Globus pallidus (tissue), 1 donor: ENCODE results near the gene MRPS24.

ENCODE experiments used
- DNase-seq: peaks from one replicate; pipeline ENCODE4 v3.0.0-alpha.2; 2015; ENCODE audit warnings: low spot score

MRPS24 gene

GRCh38 chr7:43877968-43878864 lies 8.9 kb upstream of the MRPS24 start:
- no peak for DNase-seq

GRCh38 chr7:43876976-43877745 lies 7.8 kb upstream of the MRPS24 start:
- DNase-seq = no peak

GRCh38 chr7:43876241-43876640 lies 6.9 kb upstream of the MRPS24 start:
- DNase-seq = no peak

- no peak for DNase-seq
Observed at GRCh38 chr7:43873300-43873699, 4.0 kb upstream of the MRPS24 start.

- DNase-seq = no peak
Observed at GRCh38 chr7:43872406-43873110, 3.2 kb upstream of the MRPS24 start.

- DNase-seq = no peak
Observed at GRCh38 chr7:43871064-43871463, 1.7 kb upstream of the MRPS24 start.

GRCh38 chr7:43870316-43870715 lies 999 bp upstream of the MRPS24 start:
- no peak for DNase-seq

- DNase-seq = no peak
Observed at GRCh38 chr7:43869867-43870240, 537 bp upstream of the MRPS24 start.

GRCh38 chr7:43868681-43869005 lies 674 bp downstream of the MRPS24 start:
- no peak for DNase-seq

- DNase-seq = no peak
Observed at GRCh38 chr7:43868181-43868580, 1.1 kb downstream of the MRPS24 start.

GRCh38 chr7:43865277-43865676 lies 4.0 kb downstream of the MRPS24 start:
- no peak for DNase-seq

GRCh38 chr7:43864126-43864525 lies 5.2 kb downstream of the MRPS24 start:
- DNase-seq = no peak

GRCh38 chr7:43856996-43857395 lies 12.3 kb downstream of the MRPS24 start:
- no peak for DNase-seq

GRCh38 chr7:43856316-43856715 lies 13.0 kb downstream of the MRPS24 start:
- DNase-seq = no peak

- DNase-seq = no peak
Observed at GRCh38 chr7:43855176-43855575, 14.1 kb downstream of the MRPS24 start.

GRCh38 chr7:43851805-43852204 lies 17.5 kb downstream of the MRPS24 start:
- no peak for DNase-seq

- DNase-seq = no peak
Observed at GRCh38 chr7:43850348-43851116, 18.8 kb downstream of the MRPS24 start.

- no peak for DNase-seq
Observed at GRCh38 chr7:43849047-43849446, 20.3 kb downstream of the MRPS24 start.

- no peak for DNase-seq
Observed at GRCh38 chr7:43847496-43847895, 21.8 kb downstream of the MRPS24 start.

- no peak for DNase-seq
Observed at GRCh38 chr7:43844662-43845061, 24.7 kb downstream of the MRPS24 start.

GRCh38 chr7:43844257-43844656 lies 25.1 kb downstream of the MRPS24 start:
- DNase-seq = no peak

- no peak for DNase-seq
Observed at GRCh38 chr7:43843296-43843695, 26.0 kb downstream of the MRPS24 start.
